Adrenal gland (tissue), 12 donors: ENCODE data around the gene CDK15. TPM values are rescaled to one million over a fixed set of nuclear protein-coding genes. Genes with fewer than 3 reads are reported as not detected.
A peak's percentile ranks its signal among the peaks of the same experiment; 100 is the strongest.
"Not testable (repeated sequence)": the region's sequence is repeated elsewhere in the genome, so short reads cannot be mapped to it uniquely, and the experiment has no call there.

Experiments used
- DNase-seq, 7 donors: peaks; one replicate each; pipeline ENCODE4 v3.0.0-alpha.2; 2019 to 2020
- H3K27ac ChIP-seq, 5 donors: fragments of 200-600 bp; sonication (generic) in 4 of 5; 1 replicate in 3 of 5; 2 replicates in 2 of 5; pipeline versions ENCODE4 v1.5.1 to v1.8.0; 2016 to 2020; ENCODE audit warnings: mild to moderate bottlenecking in 1 of 5
- H3K27me3 ChIP-seq: fragments of 200-600 bp; 2 replicates; pipeline ENCODE4 v1.8.0; 2021
- H3K36me3 ChIP-seq, 2 donors: fragments of 200-600 bp; replicated peaks in 1 of 2; 1 replicate in 1 of 2; 2 replicates in 1 of 2; pipeline versions ENCODE4 v1.5.1 to v1.8.0; 2018 to 2022
- H3K4me1 ChIP-seq, 2 donors: fragments of 200-600 bp; replicated peaks in 1 of 2; 1 replicate in 1 of 2; 2 replicates in 1 of 2; pipeline versions ENCODE4 v1.5.1 to v1.8.0; 2018 to 2021
- H3K4me3 ChIP-seq, 4 donors: fragments of 200-600 bp; sonication (generic) in 3 of 4; one replicate each; pipeline ENCODE4 v1.5.1; 2016 to 2018
- H3K9me3 ChIP-seq, 3 donors: fragments of 200-600 bp; sonication (generic) in 1 of 3; replicated peaks in 1 of 3; 1 replicate in 2 of 3; 2 replicates in 1 of 3; pipeline versions ENCODE4 v1.5.1 to v1.8.0; 2016 to 2021
- POLR2A ChIP-seq, 2 donors: fragments of 450-650 bp; IDR thresholded peaks; one replicate each; pipeline ENCODE4 v1.6.1; 2017; ENCODE audit warnings: antibody characterized with exemption in 2 of 2, mild to moderate bottlenecking in 2 of 2, moderate library complexity in 1 of 2
- WGBS, 4 donors: extraction: QIAGEN DNeasy Blood & Tissue Kit in 2 of 4; methylation state at CpG; one replicate each; pipeline versions ENCODE4 v1.1.5 to v1.1.7; 2013 to 2017; 5-methylcytosine and 5-hydroxymethylcytosine counted together
- intact Hi-C, 2 donors: fragments of 100-400 bp; cut with DNase I; formaldehyde crosslinking; loops; one replicate each; pipeline versions ENCODE4 v1.14.1 to v1.15.0; 2022 to 2023
- polyA plus RNA-seq, 3 donors: library from polyadenylated mRNA; stranded (reverse); fragments of 200-250 nt in 2 of 3; fragments of 350-450 nt in 1 of 3; fragmentation: Illumina TruSeq in 1 of 3; extraction: RNeasy Lipid Tissue Mini Kit (QIAGEN cat#74804) in 1 of 3; gene quantifications; one replicate each; pipeline ENCODE4 v1.2.3, GENCODE V29; 2013 to 2014
- total RNA-seq, 9 donors: library from RNA; depleted of rRNA in 4 of 9; stranded (reverse); fragments of >200 nt in 4 of 9; fragments of 120-200 nt in 1 of 9; fragmentation: NEBNext Ultra II Directional in 1 of 9; extraction: Animal tissue kit (Norgen Biotek cat#: 25700) in 1 of 9; gene quantifications; one replicate each; pipeline versions ENCODE4 v1.1.0 to v1.2.4, GENCODE V29; 2013 to 2023
- TF ChIP-seq, protein P1 (sequence below), 6 experiments: fragments of 450-650 bp in 4 of 6; fragments of 200-600 bp in 2 of 6; sonication (generic) in 1 of 6; IDR thresholded peaks; 1 replicate in 5 of 6; 2 replicates in 1 of 6; pipeline versions ENCODE4 v1.5.1 to v1.8.0; 2016 to 2021; ENCODE audit warnings: antibody characterized with exemption in 6 of 6, mild to moderate bottlenecking in 2 of 6, moderate library complexity in 1 of 6
- donor health status: healthy with polysubstance abuse.
- donor health status: Bipolar disorder and iron deficiency.
- donor health status: DM: yes; HTN: yes; CAD: no.
- donor health status: DM: no; HTN: no; CAD: no.
- donor health status: DM: no; HTN: no; CAD: no.
- donor health status: DM: yes; HTN: yes; CAD: no.

CDK15 gene
- total and polyA plus RNA-seq, 12 donors: 0.06 to 1.2 (median 0.14) TPM; not detected in 1

GRCh38 chr2:201808027-201808426, 1.7 kb downstream of the CDK15 start:
- no peak for DNase-seq
- H3K9me3 ChIP-seq: no peaks in the 10 kb centered on the region
- no peaks in the 10 kb centered on the region for H3K36me3 ChIP-seq
- H3K4me1 ChIP-seq: peaks cover 0 to 15% of the 10 kb centered on the region in 2 donors
- intact Hi-C loops: loop anchor here (10.0 kb wide), 2 partner anchors 47 to 367 kb away; no protein-coding TSS in a partner anchor
- TF ChIP-seq POLR2A (IDR thresholded peaks at IDR 0.05): no peak
- TF ChIP-seq, protein P1, sequence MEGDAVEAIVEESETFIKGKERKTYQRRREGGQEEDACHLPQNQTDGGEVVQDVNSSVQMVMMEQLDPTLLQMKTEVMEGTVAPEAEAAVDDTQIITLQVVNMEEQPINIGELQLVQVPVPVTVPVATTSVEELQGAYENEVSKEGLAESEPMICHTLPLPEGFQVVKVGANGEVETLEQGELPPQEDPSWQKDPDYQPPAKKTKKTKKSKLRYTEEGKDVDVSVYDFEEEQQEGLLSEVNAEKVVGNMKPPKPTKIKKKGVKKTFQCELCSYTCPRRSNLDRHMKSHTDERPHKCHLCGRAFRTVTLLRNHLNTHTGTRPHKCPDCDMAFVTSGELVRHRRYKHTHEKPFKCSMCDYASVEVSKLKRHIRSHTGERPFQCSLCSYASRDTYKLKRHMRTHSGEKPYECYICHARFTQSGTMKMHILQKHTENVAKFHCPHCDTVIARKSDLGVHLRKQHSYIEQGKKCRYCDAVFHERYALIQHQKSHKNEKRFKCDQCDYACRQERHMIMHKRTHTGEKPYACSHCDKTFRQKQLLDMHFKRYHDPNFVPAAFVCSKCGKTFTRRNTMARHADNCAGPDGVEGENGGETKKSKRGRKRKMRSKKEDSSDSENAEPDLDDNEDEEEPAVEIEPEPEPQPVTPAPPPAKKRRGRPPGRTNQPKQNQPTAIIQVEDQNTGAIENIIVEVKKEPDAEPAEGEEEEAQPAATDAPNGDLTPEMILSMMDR (IDR thresholded peaks at IDR 0.05): no peak
- H3K27me3 ChIP-seq: no peaks in the 10 kb centered on the region
- H3K4me3 ChIP-seq: no peak overlapping the region
- WGBS, 4 donors: 72 to 79% (median 77%) methylated on average over 2 of the region's 2 CpGs
- peak overlapping the region in 2 of 5 donors; percentile 25 to 56 for H3K27ac ChIP-seq

GRCh38 chr2:201809633-201810032, 3.3 kb downstream of the CDK15 start:
- intact Hi-C loops: loop anchor here (10.0 kb wide), 2 partner anchors 45 to 365 kb away; no protein-coding TSS in a partner anchor
- Histone ChIP-seq H3K9me3 (no peaks in the 10 kb centered on the region), H3K27ac (no peak overlapping the region), H3K4me1 (peaks cover 0 to 15% of the 10 kb centered on the region in 2 donors), H3K27me3 (no peaks in the 10 kb centered on the region), H3K36me3 (no peaks in the 10 kb centered on the region), H3K4me3 (no peak overlapping the region)
- 83 to 93% (median 88%) methylated on average over 3 to 4 of the region's 4 CpGs for WGBS, 4 donors
- TF ChIP-seq POLR2A (IDR thresholded peaks at IDR 0.05): no peak
- TF ChIP-seq, protein P1 (IDR thresholded peaks at IDR 0.05): no peak
- DNase-seq: no peak

DNA sequence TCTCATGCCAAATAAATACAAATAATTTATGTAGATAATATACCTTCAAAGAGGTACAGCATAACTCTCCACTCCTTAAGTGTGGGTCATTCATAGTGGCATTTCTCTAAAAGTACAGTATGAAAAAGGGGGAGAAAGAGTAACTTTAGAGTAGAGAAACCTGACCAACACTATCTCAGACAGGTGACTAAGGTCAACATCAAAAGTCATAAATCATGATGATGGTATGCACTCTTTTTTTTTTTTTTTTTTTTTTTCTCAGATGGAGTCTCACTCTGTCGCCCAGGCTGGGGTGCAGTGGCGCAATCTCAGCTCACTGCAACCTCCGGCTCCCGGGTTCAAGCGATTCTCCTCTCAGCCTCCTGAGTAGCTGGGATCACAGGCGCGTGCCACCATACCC, 4.3 kb downstream of the CDK15 start:
- H3K27ac ChIP-seq, H3K4me3 ChIP-seq, DNase-seq, H3K27me3 ChIP-seq, intact Hi-C loops, H3K36me3 ChIP-seq, H3K9me3 ChIP-seq: not testable (repeated sequence)
- WGBS, 4 donors: 88 to 97% (median 89%) methylated on average over 7 of the region's 7 CpGs
- H3K4me1 ChIP-seq: peaks cover 0 to 15% of the 10 kb centered on the region in 2 donors

GRCh38 chr2:201813996-201814760, 7.8 kb downstream of the CDK15 start:
- Histone ChIP-seq H3K4me1 (no peaks in the 10 kb centered on the region), H3K4me3 (no peak overlapping the region), H3K27me3 (no peaks in the 10 kb centered on the region), H3K36me3 (no peaks in the 10 kb centered on the region), H3K27ac (no peak overlapping the region), H3K9me3 (no peaks in the 10 kb centered on the region)
- intact Hi-C loops: no loop called here
- DNase-seq: no peak
- TF ChIP-seq, protein P1 (IDR thresholded peaks at IDR 0.05): no peak
- no peak for TF ChIP-seq POLR2A (IDR thresholded peaks at IDR 0.05)
- 69 to 73% (median 72%) methylated on average over 9 of the region's 9 CpGs for WGBS, 4 donors
